Neural cell (in vitro differentiated cells): ENCODE data around the gene CDO1. TPM values are rescaled to one million over a fixed set of nuclear protein-coding genes. Genes with fewer than 3 reads are reported as not detected.

Source experiments
- H2AFZ ChIP-seq: fragments of 200-600, 300-800 bp; sonication (generic), shearing (Covaris generic); 2 replicates; pipeline ENCODE4 v1.6.0; 2014; ENCODE audit warnings: low read depth, mild to moderate bottlenecking, antibody characterized with exemption, low read length, moderate library complexity
- H3F3A ChIP-seq: fragments of 200-600 bp; shearing (Covaris generic); 2 replicates; pipeline ENCODE4 v1.6.1; 2016; ENCODE audit warnings: mild to moderate bottlenecking, moderate library complexity, mixed read lengths, antibody characterized with exemption, low read length; ENCODE audit not compliant: insufficient read depth, poor library complexity, severe bottlenecking
- H3K27ac ChIP-seq: fragments of 200-600, 300-800 bp; sonication (generic), shearing (Covaris generic); 2 replicates; pipeline ENCODE4 v1.5.1; 2014; ENCODE audit warnings: mild to moderate bottlenecking, low read length, moderate library complexity
- H3K27me3 ChIP-seq: fragments of 300-800, 200-600 bp; sonication (generic), shearing (Covaris generic); 2 replicates; pipeline ENCODE4 v1.6.0; 2014; ENCODE audit warnings: mild to moderate bottlenecking, low read depth, low read length, moderate library complexity; ENCODE audit not compliant: insufficient read depth
- H3K36me3 ChIP-seq: fragments of 300-800, 200-600 bp; sonication (generic), shearing (Covaris generic); 2 replicates; pipeline ENCODE4 v1.5.1; 2014; ENCODE audit warnings: mild to moderate bottlenecking, antibody characterized with exemption, low read length, moderate library complexity; ENCODE audit not compliant: insufficient read depth
- H3K4me2 ChIP-seq: fragments of 300-800, 200-600 bp; sonication (generic), shearing (Covaris generic); 2 replicates; pipeline ENCODE4 v1.6.0; 2014; ENCODE audit warnings: mild to moderate bottlenecking, low read length
- H3K4me3 ChIP-seq: fragments of 300-800, 200-600 bp; sonication (generic), shearing (Covaris generic); 2 replicates; pipeline ENCODE4 v1.5.1; 2014; ENCODE audit warnings: mild to moderate bottlenecking, low read length, moderate library complexity
- H3K79me2 ChIP-seq: fragments of 200-600 bp; shearing (Covaris generic); replicated peaks from 2 replicates; pipeline ENCODE4 v1.6.0; 2014; ENCODE audit warnings: mild to moderate bottlenecking, low read length, moderate library complexity; ENCODE audit not compliant: insufficient read depth
- H3K9ac ChIP-seq: fragments of 300-800, 200-600 bp; sonication (generic), shearing (Covaris generic); 2 replicates; pipeline ENCODE4 v1.6.1; 2016; ENCODE audit warnings: mild to moderate bottlenecking, low read length, mixed read lengths
- H3K9me2 ChIP-seq: fragments of 200-600 bp; shearing (Covaris generic); 2 replicates; pipeline ENCODE4 v1.6.1; 2016; ENCODE audit warnings: mild to moderate bottlenecking, low read length, mixed read lengths; ENCODE audit not compliant: insufficient read depth
- H3K9me3 ChIP-seq: fragments of 200-600, 300-800 bp; sonication (generic), shearing (Covaris generic); 2 replicates; pipeline ENCODE4 v1.6.1; 2016; ENCODE audit warnings: mild to moderate bottlenecking, mixed run types, low read length, moderate library complexity, mixed read lengths
- H4K20me1 ChIP-seq: fragments of 200-600 bp; shearing (Covaris generic); 2 replicates; pipeline ENCODE4 v1.6.1; 2016; ENCODE audit warnings: mild to moderate bottlenecking, mixed run types; ENCODE audit not compliant: insufficient read depth
- EP300 ChIP-seq: fragments of 450-650 bp; conservative IDR thresholded peaks from 2 replicates; pipeline ENCODE4 v1.6.1; 2014; ENCODE audit warnings: antibody characterized with exemption, mild to moderate bottlenecking, moderate library complexity; ENCODE audit not compliant: poor library complexity, severe bottlenecking
- EZH2 ChIP-seq: fragments of 200-600, 300-800 bp; shearing (Covaris generic), sonication (generic); IDR thresholded peaks from 2 replicates; pipeline ENCODE4 v1.6.1; 2014; ENCODE audit warnings: antibody characterized with exemption, low read length, borderline replicate concordance, mild to moderate bottlenecking; ENCODE audit not compliant: insufficient read depth, poor library complexity, severe bottlenecking
- MXI1 ChIP-seq: fragments of 450-650 bp; conservative IDR thresholded peaks from 2 replicates; pipeline ENCODE4 v1.6.1; 2014; ENCODE audit warnings: antibody characterized with exemption, mild to moderate bottlenecking; ENCODE audit not compliant: poor library complexity, severe bottlenecking
- POLR2AphosphoS5 ChIP-seq: IDR thresholded peaks from 2 replicates; pipeline ENCODE4 v1.6.1; 2012
- RAD21 ChIP-seq: fragments of 450-650 bp; conservative IDR thresholded peaks from 2 replicates; pipeline ENCODE4 v1.6.1; 2014; ENCODE audit warnings: antibody characterized with exemption, mild to moderate bottlenecking, moderate library complexity
- SMC3 ChIP-seq: fragments of 450-650 bp; conservative IDR thresholded peaks from 2 replicates; pipeline ENCODE4 v1.6.1; 2014; ENCODE audit warnings: antibody characterized with exemption, mild to moderate bottlenecking, moderate library complexity; ENCODE audit not compliant: poor library complexity
- TAF1 ChIP-seq: IDR thresholded peaks from 2 replicates; pipeline ENCODE4 v1.6.1; 2012; ENCODE audit warnings: low read depth
- polyA plus RNA-seq: library from polyadenylated mRNA; depleted of rRNA; stranded (reverse); fragments of >200 nt; gene quantifications from 2 replicates; pipeline ENCODE4 v1.2.3, GENCODE V29; 2014
- TF ChIP-seq, protein P1 (sequence below): IDR thresholded peaks from 2 replicates; pipeline ENCODE4 v1.6.1; 2012; ENCODE audit warnings: borderline replicate concordance
- TF ChIP-seq, protein P2 (sequence below): fragments of 450-650 bp; IDR thresholded peaks from 2 replicates; pipeline ENCODE4 v1.5.1; 2014; ENCODE audit warnings: antibody characterized with exemption, mild to moderate bottlenecking, moderate library complexity; ENCODE audit not compliant: poor library complexity, severe bottlenecking

CDO1 gene
- polyA plus RNA-seq, 1 donor from 2014 or later = 201 TPM

DNA sequence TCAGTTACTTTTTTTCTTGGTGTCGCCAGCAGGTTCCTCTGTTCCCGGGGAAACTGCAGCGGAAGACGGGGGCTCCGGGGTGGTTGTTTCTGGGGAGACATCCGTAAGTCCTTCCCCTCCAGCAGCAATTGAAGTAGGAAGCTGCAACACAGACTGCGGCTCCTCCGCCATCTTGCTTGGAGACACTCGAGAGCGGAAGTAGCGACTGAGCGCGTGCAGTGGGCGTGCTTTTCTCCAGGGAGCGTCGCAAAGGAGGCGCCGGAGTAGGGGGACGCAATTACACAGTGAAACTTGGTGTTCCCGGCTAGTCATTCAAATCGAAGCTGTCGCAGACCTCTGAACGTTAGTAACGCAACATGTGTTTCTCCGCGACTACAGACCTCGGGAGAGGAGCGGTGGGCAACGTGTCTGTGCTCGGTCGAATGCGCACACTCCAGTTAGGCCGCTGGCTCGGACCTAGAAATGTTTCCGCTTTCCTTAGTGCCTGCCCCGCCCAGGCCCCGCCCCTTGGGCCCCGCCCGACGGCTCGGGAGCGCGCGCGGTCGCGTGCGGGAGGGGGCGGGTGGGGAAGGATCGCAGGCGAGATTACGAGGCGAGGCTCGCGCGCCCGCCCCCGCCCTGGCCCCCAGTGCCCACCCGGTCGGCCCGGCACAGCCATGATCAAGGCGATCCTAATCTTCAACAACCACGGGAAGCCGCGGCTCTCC, 25.1 kb upstream of the CDO1 start, which contains the start of the genes AP3S1 and ATG12:
AP3S1 (plus strand) TSS at position 554 of the 707 bp plus-strand sequence; CDS start at position 657, 103 bp downstream.
ATG12 (minus strand) TSS at position 184 of the 707 bp plus-strand sequence; CDS start at position 171, 13 bp downstream.
- H3K4me2 ChIP-seq = peak within 1 kb of the TSS; percentile 85
- peak within 1 kb of the TSS; percentile 78 for H3K27ac ChIP-seq
- H3K79me2 ChIP-seq = peaks cover 72% of the 10 kb centered on the region
- TF ChIP-seq, protein P1, sequence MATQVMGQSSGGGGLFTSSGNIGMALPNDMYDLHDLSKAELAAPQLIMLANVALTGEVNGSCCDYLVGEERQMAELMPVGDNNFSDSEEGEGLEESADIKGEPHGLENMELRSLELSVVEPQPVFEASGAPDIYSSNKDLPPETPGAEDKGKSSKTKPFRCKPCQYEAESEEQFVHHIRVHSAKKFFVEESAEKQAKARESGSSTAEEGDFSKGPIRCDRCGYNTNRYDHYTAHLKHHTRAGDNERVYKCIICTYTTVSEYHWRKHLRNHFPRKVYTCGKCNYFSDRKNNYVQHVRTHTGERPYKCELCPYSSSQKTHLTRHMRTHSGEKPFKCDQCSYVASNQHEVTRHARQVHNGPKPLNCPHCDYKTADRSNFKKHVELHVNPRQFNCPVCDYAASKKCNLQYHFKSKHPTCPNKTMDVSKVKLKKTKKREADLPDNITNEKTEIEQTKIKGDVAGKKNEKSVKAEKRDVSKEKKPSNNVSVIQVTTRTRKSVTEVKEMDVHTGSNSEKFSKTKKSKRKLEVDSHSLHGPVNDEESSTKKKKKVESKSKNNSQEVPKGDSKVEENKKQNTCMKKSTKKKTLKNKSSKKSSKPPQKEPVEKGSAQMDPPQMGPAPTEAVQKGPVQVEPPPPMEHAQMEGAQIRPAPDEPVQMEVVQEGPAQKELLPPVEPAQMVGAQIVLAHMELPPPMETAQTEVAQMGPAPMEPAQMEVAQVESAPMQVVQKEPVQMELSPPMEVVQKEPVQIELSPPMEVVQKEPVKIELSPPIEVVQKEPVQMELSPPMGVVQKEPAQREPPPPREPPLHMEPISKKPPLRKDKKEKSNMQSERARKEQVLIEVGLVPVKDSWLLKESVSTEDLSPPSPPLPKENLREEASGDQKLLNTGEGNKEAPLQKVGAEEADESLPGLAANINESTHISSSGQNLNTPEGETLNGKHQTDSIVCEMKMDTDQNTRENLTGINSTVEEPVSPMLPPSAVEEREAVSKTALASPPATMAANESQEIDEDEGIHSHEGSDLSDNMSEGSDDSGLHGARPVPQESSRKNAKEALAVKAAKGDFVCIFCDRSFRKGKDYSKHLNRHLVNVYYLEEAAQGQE = peak; percentile 46
- TF ChIP-seq SMC3 (peak; percentile 11), RAD21 (no peak), EZH2 (no peak), MXI1 (peak; percentile 93), POLR2AphosphoS5 (peak; percentile 83), EP300 (peak; percentile 46), TAF1 (peak; percentile 85)
- TF ChIP-seq, protein P2, sequence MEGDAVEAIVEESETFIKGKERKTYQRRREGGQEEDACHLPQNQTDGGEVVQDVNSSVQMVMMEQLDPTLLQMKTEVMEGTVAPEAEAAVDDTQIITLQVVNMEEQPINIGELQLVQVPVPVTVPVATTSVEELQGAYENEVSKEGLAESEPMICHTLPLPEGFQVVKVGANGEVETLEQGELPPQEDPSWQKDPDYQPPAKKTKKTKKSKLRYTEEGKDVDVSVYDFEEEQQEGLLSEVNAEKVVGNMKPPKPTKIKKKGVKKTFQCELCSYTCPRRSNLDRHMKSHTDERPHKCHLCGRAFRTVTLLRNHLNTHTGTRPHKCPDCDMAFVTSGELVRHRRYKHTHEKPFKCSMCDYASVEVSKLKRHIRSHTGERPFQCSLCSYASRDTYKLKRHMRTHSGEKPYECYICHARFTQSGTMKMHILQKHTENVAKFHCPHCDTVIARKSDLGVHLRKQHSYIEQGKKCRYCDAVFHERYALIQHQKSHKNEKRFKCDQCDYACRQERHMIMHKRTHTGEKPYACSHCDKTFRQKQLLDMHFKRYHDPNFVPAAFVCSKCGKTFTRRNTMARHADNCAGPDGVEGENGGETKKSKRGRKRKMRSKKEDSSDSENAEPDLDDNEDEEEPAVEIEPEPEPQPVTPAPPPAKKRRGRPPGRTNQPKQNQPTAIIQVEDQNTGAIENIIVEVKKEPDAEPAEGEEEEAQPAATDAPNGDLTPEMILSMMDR = no peak
- H3K9ac ChIP-seq = peak within 1 kb of the TSS; percentile 78
- H3F3A ChIP-seq = no peaks in the 10 kb centered on the region
- H4K20me1 ChIP-seq = no peaks in the 10 kb centered on the region
- peak within 1 kb of the TSS; percentile 80 for H3K4me3 ChIP-seq
- H3K36me3 ChIP-seq = no peaks in the 10 kb centered on the region
- H3K9me3 ChIP-seq = no peaks in the 10 kb centered on the region
- H3K9me2 ChIP-seq = no peaks in the 10 kb centered on the region
- peak within 1 kb of the TSS; percentile 78 for H2AFZ ChIP-seq
- no peaks in the 10 kb centered on the region for H3K27me3 ChIP-seq

GRCh38 chr5:115840873-115841272, 24.4 kb upstream of the CDO1 start:
- no peak for TF ChIP-seq EZH2
- TF ChIP-seq TAF1 = no peak
- no peak for TF ChIP-seq MXI1
- TF ChIP-seq, protein P2 = no peak
- peak overlapping the region; percentile 78 for H2AFZ ChIP-seq
- H3K79me2 ChIP-seq = peaks cover 66% of the 10 kb centered on the region
- peak overlapping the region; percentile 78 for H3K27ac ChIP-seq
- no peaks in the 10 kb centered on the region for H3K27me3 ChIP-seq
- no peaks in the 10 kb centered on the region for H3K9me3 ChIP-seq
- peak overlapping the region; percentile 80 for H3K4me3 ChIP-seq
- H3K36me3 ChIP-seq = no peaks in the 10 kb centered on the region
- no peaks in the 10 kb centered on the region for H3K9me2 ChIP-seq
- H4K20me1 ChIP-seq = no peaks in the 10 kb centered on the region
- H3K4me2 ChIP-seq = peak overlapping the region; percentile 69
- peak overlapping the region; percentile 78 for H3K9ac ChIP-seq
- H3F3A ChIP-seq = no peaks in the 10 kb centered on the region
